ENCODE results near the gene METTL25B. TPM values are rescaled to one million over a fixed set of nuclear protein-coding genes. Genes with fewer than 3 reads are reported as not detected.

The METTL25B gene
- total RNA-seq, 4 donors from 2014 or later = 37.4 to 40.8 (median 39.0) TPM

DNA sequence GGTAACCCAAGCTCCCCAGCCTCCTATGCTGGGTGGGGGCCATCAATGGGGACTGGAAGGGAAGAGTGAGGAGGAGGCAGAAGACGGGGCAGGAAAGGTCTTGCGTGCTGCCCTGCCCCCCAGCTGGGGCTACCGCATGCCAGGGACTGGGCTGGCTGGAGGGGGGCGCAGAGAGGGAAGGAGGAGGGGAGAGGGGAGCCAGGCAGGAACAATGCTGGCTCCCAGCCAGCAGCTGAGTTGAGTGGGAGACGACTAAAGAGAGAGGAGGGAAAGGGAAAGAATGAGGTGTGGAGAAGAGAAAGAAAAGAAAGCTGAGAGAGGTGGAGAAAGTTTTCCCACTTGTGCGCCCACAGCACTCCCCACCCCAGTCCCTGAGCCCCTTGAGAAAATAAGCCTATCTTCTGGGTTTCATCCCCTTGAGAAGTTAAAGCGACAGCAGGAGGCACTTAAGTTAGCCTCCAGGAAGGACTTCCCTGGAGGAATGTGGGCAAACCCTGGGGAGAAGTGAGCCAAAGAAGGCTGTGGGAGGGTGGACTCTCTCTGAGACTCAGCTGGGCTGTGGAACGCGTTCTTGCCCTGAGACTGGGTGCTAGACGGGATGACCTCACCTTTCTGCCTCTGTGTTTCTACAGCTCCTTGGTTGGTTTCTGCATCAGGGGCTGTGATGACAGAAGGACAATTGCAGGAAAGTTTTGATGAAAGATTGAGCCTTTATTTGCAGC is 38.2 kb upstream of the METTL25B start:
- WGBS, 2 donors (ENCODE audit: low coverage in 1 of 2) = 0 to 33% methylated on average over 1 to 10 of the region's 10 CpGs
- H3K4me3 ChIP-seq = no peak overlapping the region
- H3K27ac ChIP-seq = no peak overlapping the region
- in situ Hi-C loops (cut with MboI; ENCODE audit: low pct_ligation_motif_present in 1 of 4, low pct_unique_long_range_greater_than_20kb in 1 of 4, low sequenced_read_pairs in 3 of 4) = loop anchor here in 3 of 4 donors (5.0 to 25.0 kb wide), 2 partner anchors 32 to 172 kb away; partner anchors contain the start of genes INSRR (in 2 of the 3) and NTRK1 (in 2 of the 3)
- H3K4me1 ChIP-seq = peaks cover 4 to 31% (median 12%) of the 10 kb centered on the region in 4 donors
- peaks cover 80% of the 10 kb centered on the region for H3K27me3 ChIP-seq
- intact Hi-C loops (cut with DNase I; ENCODE audit: low total_unique reads) = loop anchor here (1.0 to 10.0 kb wide), 2 partner anchors 35 to 165 kb away; partner anchors contain the start of gene INSRR
- H3K36me3 ChIP-seq = no peaks in the 10 kb centered on the region
- TF ChIP-seq POLR2A (IDR thresholded peaks at IDR 0.05) (no peak), CTCF (IDR thresholded peaks at IDR 0.05) (no peak), EP300 (IDR thresholded peaks at IDR 0.05; ENCODE audit: low read depth) (no peak), POLR2AphosphoS5 (IDR thresholded peaks at IDR 0.05) (no peak)
- DNase-seq = no peak
- H3K9me3 ChIP-seq = no peaks in the 10 kb centered on the region

DNA sequence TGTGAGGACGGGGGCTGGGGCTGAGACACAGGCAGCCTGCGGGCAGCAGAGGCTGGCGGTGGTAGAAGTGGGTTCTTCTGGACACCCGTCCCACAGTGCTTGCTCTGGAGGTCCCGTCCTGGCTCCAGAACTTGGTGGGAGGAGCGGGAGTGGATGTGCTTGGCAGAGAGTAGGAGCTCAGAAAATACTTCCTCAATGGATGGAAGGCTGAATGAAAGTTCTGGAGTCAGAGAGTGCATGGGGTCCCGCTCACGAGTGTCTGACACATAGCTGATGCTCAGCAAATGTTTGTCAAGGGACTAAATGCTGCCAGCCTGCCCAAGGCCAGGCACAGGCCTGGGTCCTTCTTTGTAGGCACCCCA is 37.6 kb upstream of the METTL25B start:
- Histone ChIP-seq H3K27me3 (peaks cover 75% of the 10 kb centered on the region), H3K27ac (no peak overlapping the region), H3K4me1 (peaks cover 4 to 31% (median 12%) of the 10 kb centered on the region in 4 donors), H3K4me3 (no peak overlapping the region), H3K36me3 (no peaks in the 10 kb centered on the region), H3K9me3 (no peaks in the 10 kb centered on the region)
- WGBS, 2 donors (ENCODE audit: low coverage in 1 of 2) = 65% methylated on average over 8 of the region's 8 CpGs; no CpG with 5 or more reads in 1 of the 2 donors
- no peak for DNase-seq
- intact Hi-C loops (cut with DNase I; ENCODE audit: low total_unique reads) (loop anchor here (10.0 kb wide), 1 partner anchor 164 kb away; the partner anchor contains the start of gene INSRR), in situ Hi-C loops (cut with MboI; ENCODE audit: low pct_ligation_motif_present in 1 of 4, low pct_unique_long_range_greater_than_20kb in 1 of 4, low sequenced_read_pairs in 3 of 4) (loop anchor here in 2 of 4 donors (25.0 kb wide), 1 partner anchor 172 kb away; the partner anchor contains the start of genes INSRR (in 2 of the 2) and NTRK1 (in 2 of the 2))
- TF ChIP-seq POLR2AphosphoS5 (IDR thresholded peaks at IDR 0.05) = no peak

DNA sequence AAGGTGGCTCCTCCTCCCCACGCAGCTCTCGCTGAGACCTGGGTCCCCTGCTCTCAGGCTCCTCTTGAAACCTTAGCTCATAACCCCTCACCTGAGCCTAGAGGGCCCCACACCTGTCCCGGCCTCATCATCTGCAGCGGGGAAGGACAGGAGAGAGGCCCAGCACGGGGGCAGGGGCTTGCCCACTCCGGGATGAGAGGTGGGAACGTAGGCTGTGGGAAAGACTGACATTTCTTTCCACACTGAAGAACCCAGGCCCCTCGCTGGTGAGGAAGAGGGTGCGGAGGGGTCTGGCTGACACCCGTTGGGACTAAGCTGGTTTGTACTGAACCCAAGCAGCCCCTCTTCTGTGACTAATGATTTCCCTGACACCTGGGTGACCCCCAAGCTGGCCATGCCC is 37.1 kb upstream of the METTL25B start:
- intact Hi-C loops (cut with DNase I; ENCODE audit: low total_unique reads) = loop anchor here (10.0 kb wide), 1 partner anchor 164 kb away; the partner anchor contains the start of gene INSRR
- in situ Hi-C loops (cut with MboI; ENCODE audit: low pct_ligation_motif_present in 1 of 4, low pct_unique_long_range_greater_than_20kb in 1 of 4, low sequenced_read_pairs in 3 of 4) = loop anchor here in 2 of 4 donors (25.0 kb wide), 1 partner anchor 171 kb away; the partner anchor contains the start of genes INSRR (in 2 of the 2) and NTRK1 (in 2 of the 2)
- Histone ChIP-seq H3K36me3 (no peaks in the 10 kb centered on the region), H3K27me3 (peaks cover 70% of the 10 kb centered on the region), H3K9me3 (no peaks in the 10 kb centered on the region), H3K27ac (no peak overlapping the region), H3K4me3 (no peak overlapping the region), H3K4me1 (peaks cover 4 to 31% (median 12%) of the 10 kb centered on the region in 4 donors)
- no peak for DNase-seq
- TF ChIP-seq EP300 (IDR thresholded peaks at IDR 0.05; ENCODE audit: low read depth) = no peak
- WGBS, 2 donors (ENCODE audit: low coverage in 1 of 2) = 70% methylated on average over 10 of the region's 10 CpGs; no CpG with 5 or more reads in 1 of the 2 donors

DNA sequence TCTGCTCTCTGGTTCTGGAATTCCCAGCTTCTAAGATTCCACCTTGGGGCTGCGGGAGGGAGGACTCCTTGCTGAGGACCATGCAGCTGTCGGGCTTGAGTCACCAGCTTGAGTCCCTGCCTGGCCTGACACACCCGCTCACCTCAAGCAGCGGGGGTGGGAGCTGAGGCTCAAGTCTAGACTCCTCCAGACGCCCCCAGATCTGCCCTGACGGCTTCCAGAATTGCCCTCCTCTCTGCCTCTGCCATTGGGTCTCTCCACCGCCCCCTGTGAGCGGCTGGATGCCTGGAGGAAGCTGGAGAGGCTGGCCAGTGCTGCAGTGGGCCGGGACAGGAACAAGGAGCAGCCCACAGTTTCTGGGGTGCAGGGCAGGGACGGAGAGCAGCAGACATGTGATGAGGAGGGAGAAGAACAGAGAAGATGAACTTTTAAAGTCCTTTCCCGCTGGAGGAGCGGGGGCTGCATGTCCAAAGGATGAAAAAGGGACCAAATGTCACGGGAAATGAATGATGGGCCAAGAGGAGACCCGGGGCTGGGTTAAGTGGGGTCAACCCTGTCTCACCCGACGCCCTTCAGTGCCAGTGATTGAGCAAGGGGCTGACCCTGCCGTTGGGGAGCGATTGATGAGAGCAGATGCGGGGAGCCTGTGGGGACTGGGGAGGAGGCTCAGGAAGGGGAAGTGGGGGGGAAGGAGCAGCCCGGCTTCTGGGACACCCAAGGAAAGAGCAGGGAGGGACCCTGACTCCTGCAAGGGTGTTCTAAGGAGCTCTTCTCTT is 36.4 kb upstream of the METTL25B start:
- no peak for DNase-seq
- intact Hi-C loops (cut with DNase I; ENCODE audit: low total_unique reads) = loop anchor here (10.0 kb wide), 1 partner anchor 163 kb away; the partner anchor contains the start of gene INSRR
- no peak overlapping the region for H3K4me3 ChIP-seq
- H3K36me3 ChIP-seq = no peaks in the 10 kb centered on the region
- WGBS, 2 donors (ENCODE audit: low coverage in 1 of 2) = 40 to 45% methylated on average over 6 to 19 of the region's 20 CpGs
- no peaks in the 10 kb centered on the region for H3K9me3 ChIP-seq
- peaks cover 66% of the 10 kb centered on the region for H3K27me3 ChIP-seq
- in situ Hi-C loops (cut with MboI; ENCODE audit: low pct_ligation_motif_present in 1 of 4, low pct_unique_long_range_greater_than_20kb in 1 of 4, low sequenced_read_pairs in 3 of 4) = loop anchor here in 2 of 4 donors (25.0 kb wide), 1 partner anchor 170 kb away; the partner anchor contains the start of genes INSRR (in 2 of the 2) and NTRK1 (in 2 of the 2)
- TF ChIP-seq POLR2A (IDR thresholded peaks at IDR 0.05) (no peak), EP300 (IDR thresholded peaks at IDR 0.05; ENCODE audit: low read depth) (no peak), POLR2AphosphoS5 (IDR thresholded peaks at IDR 0.05) (no peak), CTCF (IDR thresholded peaks at IDR 0.05) (no peak)
- peaks cover 4 to 31% (median 12%) of the 10 kb centered on the region in 4 donors for H3K4me1 ChIP-seq
- H3K27ac ChIP-seq = no peak overlapping the region

Measured in transverse colon (tissue), 4 donors.